ENCODE results near the gene MAPK11. TPM values are rescaled to one million over a fixed set of nuclear protein-coding genes. Genes with fewer than 3 reads are reported as not detected.
A peak's percentile ranks its signal among the peaks of the same experiment; 100 is the strongest.

MAPK11 gene
- total RNA-seq, 1 donor from 2014 or later, result not detected

DNA sequence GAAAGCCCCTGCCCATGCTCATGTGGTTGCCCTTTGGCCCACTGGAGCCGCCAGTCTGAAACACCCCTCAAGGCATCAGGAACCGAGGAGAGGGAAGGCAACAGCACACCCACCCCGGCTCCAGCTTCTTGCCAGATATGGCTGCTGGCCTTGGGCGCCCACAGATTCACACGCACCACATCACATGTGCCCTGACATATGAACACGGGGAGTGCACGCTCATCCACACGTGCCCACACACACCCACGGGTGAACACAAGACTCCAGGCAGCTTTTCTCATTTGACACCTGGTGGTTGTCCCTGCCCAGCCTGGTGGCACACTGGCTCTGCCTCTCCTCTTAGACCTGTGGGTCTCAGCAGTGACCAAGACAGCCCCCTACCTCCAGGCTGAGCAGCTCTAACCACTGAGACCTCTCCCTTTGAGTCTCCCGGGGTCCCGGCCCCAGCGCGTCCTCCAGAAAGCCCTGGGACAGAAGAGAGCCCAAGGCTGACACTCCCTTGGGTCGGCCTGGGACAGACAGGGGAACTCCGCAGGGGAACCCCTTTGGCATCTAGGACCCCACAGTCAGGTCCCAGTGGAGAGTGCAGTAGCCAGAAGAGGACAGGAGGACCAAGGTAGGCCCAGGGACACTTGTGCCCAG lies 6.0 kb downstream of the MAPK11 start:
- peaks cover 88% of the 10 kb centered on the region for H3K27me3 ChIP-seq
- H3K27ac ChIP-seq, result no peak overlapping the region
- no peak overlapping the region for H3K4me3 ChIP-seq
- Mint-ChIP-seq H3K36me3 (no peaks in the 10 kb centered on the region), H3K9me3 (peaks cover 2% of the 10 kb centered on the region), H3K4me1 (peaks cover 5% of the 10 kb centered on the region), H3K27me3 (ENCODE audit: insufficient read depth, low read depth) (peaks cover 8% of the 10 kb centered on the region), H3K4me3 (peak overlapping the region; percentile 24), H3K27ac (no peak overlapping the region)
- no peaks in the 10 kb centered on the region for H3K79me2 ChIP-seq (ENCODE audit: low read depth)
- H4K20me1 ChIP-seq (ENCODE audit: low read depth), result peaks cover 32% of the 10 kb centered on the region
- H2AFZ ChIP-seq (replicated peaks), result no peak overlapping the region
- H3K9me3 ChIP-seq (ENCODE audit: low read depth), result no peaks in the 10 kb centered on the region
- no peak overlapping the region for H3K9ac ChIP-seq
- H3K4me1 ChIP-seq, result peaks cover 10% of the 10 kb centered on the region
- H3F3A ChIP-seq (ENCODE audit: low read depth), result peaks cover 5% of the 10 kb centered on the region
- H3K4me2 ChIP-seq, result no peak overlapping the region
- TF ChIP-seq EZH2 (IDR thresholded peaks at IDR 0.05) (no peak), EZH2phosphoT487 (IDR thresholded peaks at IDR 0.05) (no peak)
- TF ChIP-seq, protein P1, sequence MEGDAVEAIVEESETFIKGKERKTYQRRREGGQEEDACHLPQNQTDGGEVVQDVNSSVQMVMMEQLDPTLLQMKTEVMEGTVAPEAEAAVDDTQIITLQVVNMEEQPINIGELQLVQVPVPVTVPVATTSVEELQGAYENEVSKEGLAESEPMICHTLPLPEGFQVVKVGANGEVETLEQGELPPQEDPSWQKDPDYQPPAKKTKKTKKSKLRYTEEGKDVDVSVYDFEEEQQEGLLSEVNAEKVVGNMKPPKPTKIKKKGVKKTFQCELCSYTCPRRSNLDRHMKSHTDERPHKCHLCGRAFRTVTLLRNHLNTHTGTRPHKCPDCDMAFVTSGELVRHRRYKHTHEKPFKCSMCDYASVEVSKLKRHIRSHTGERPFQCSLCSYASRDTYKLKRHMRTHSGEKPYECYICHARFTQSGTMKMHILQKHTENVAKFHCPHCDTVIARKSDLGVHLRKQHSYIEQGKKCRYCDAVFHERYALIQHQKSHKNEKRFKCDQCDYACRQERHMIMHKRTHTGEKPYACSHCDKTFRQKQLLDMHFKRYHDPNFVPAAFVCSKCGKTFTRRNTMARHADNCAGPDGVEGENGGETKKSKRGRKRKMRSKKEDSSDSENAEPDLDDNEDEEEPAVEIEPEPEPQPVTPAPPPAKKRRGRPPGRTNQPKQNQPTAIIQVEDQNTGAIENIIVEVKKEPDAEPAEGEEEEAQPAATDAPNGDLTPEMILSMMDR (IDR thresholded peaks at IDR 0.05), result no peak
- H3K36me3 ChIP-seq, result no peaks in the 10 kb centered on the region
- no peak for DNase-seq (ENCODE audit: low spot score)

DNA sequence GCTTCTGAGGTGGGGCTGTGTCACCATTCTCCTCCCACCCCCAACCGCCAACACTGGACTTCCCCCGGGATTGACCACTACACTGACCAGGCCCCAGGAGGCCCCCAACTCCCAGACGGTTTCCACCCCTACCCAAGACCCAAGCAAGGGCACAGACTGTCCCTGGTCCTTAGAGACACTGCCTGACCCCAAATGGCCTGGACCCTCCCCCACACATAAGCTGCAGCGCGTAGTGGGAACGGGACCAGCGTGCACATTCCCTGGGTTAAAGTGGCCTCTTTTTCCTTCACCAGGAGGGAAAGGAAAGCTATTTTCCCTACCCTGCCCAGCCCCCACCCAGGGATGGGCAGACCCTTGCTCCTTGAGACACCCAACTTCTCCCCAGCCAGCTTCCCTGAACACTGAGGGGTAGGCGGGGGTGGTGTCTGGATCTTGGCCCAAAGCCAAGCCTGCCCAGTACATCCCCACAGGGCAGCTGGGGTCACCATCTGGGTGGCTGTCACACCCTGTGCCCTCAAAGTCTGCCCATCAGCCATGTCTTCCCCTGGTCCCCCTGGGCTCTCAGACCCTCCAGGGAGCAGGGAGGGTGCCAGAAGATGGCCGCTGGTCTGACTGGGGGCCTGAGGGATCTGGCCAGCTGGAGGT lies 7.1 kb downstream of the MAPK11 start:
- no peak overlapping the region for H3K4me3 Mint-ChIP-seq
- Histone ChIP-seq H3K9me3 (ENCODE audit: low read depth) (no peaks in the 10 kb centered on the region), H3K9ac (no peak overlapping the region), H3K36me3 (no peaks in the 10 kb centered on the region), H2AFZ (replicated peaks) (no peak overlapping the region), H3K27me3 (peaks cover 76% of the 10 kb centered on the region), H3K4me3 (no peak overlapping the region), H4K20me1 (ENCODE audit: low read depth) (peaks cover 31% of the 10 kb centered on the region), H3F3A (ENCODE audit: low read depth) (peaks cover 5% of the 10 kb centered on the region), H3K27ac (no peak overlapping the region), H3K4me2 (no peak overlapping the region), H3K79me2 (ENCODE audit: low read depth) (no peaks in the 10 kb centered on the region), H3K4me1 (peaks cover 10% of the 10 kb centered on the region)
- no peaks in the 10 kb centered on the region for H3K36me3 Mint-ChIP-seq
- no peak for DNase-seq (ENCODE audit: low spot score)
- peaks cover 8% of the 10 kb centered on the region for H3K27me3 Mint-ChIP-seq (ENCODE audit: insufficient read depth, low read depth)
- H3K27ac Mint-ChIP-seq, result no peak overlapping the region
- H3K4me1 Mint-ChIP-seq, result peaks cover 4% of the 10 kb centered on the region
- TF ChIP-seq, protein P1 (IDR thresholded peaks at IDR 0.05), result no peak
- TF ChIP-seq EZH2phosphoT487 (IDR thresholded peaks at IDR 0.05) (no peak), EZH2 (IDR thresholded peaks at IDR 0.05) (no peak)
- H3K9me3 Mint-ChIP-seq, result peaks cover 2% of the 10 kb centered on the region

DNA sequence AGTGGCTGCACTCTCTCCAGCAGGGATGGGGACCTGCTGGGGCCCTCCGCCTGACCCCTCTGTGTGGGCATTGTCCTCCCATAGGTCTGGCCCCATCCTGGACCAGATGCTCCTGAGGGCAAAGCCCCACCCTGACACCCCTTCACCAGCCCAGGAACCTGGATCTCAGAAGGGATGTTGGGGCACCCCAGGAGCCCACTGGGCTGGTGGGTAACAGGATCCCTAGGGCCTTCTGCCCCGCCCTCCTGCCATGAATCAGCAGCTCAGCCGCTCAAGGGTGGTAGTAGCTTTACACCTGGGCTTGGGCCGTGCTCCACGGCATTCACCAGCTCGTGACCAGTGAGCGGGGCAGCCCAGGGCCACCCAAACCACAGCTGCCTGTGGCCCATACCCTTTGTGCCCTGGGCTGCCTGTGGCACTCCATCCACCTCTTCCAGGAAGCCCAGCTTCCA lies 7.7 kb downstream of the MAPK11 start:
- DNase-seq (ENCODE audit: low spot score), result no peak
- Histone ChIP-seq H3K4me3 (no peak overlapping the region), H3K79me2 (ENCODE audit: low read depth) (no peaks in the 10 kb centered on the region), H3K36me3 (no peaks in the 10 kb centered on the region), H3K9ac (no peak overlapping the region), H3K27ac (no peak overlapping the region), H3K4me1 (peaks cover 10% of the 10 kb centered on the region), H2AFZ (replicated peaks) (no peak overlapping the region), H3K27me3 (peaks cover 70% of the 10 kb centered on the region), H4K20me1 (ENCODE audit: low read depth) (peaks cover 32% of the 10 kb centered on the region), H3F3A (ENCODE audit: low read depth) (peaks cover 5% of the 10 kb centered on the region), H3K4me2 (peak overlapping the region; percentile 99), H3K9me3 (ENCODE audit: low read depth) (no peaks in the 10 kb centered on the region)
- no peaks in the 10 kb centered on the region for H3K36me3 Mint-ChIP-seq
- H3K9me3 Mint-ChIP-seq, result peaks cover 2% of the 10 kb centered on the region
- peak overlapping the region; percentile 85 for H3K4me3 Mint-ChIP-seq
- no peak overlapping the region for H3K27ac Mint-ChIP-seq
- H3K4me1 Mint-ChIP-seq, result peaks cover 4% of the 10 kb centered on the region
- TF ChIP-seq EZH2 (IDR thresholded peaks at IDR 0.05), result no peak
- TF ChIP-seq, protein P1 (IDR thresholded peaks at IDR 0.05), result no peak
- no peak for TF ChIP-seq EZH2phosphoT487 (IDR thresholded peaks at IDR 0.05)
- peaks cover 8% of the 10 kb centered on the region for H3K27me3 Mint-ChIP-seq (ENCODE audit: insufficient read depth, low read depth)
